Measurements from ENCODE around the gene GALM. TPM values are rescaled to one million over a fixed set of nuclear protein-coding genes. Genes with fewer than 3 reads are reported as not detected.

Gene GALM
- total RNA-seq, 6 experiments from 2014 or later: 26.2 to 47.9 (median 36.7) TPM

DNA sequence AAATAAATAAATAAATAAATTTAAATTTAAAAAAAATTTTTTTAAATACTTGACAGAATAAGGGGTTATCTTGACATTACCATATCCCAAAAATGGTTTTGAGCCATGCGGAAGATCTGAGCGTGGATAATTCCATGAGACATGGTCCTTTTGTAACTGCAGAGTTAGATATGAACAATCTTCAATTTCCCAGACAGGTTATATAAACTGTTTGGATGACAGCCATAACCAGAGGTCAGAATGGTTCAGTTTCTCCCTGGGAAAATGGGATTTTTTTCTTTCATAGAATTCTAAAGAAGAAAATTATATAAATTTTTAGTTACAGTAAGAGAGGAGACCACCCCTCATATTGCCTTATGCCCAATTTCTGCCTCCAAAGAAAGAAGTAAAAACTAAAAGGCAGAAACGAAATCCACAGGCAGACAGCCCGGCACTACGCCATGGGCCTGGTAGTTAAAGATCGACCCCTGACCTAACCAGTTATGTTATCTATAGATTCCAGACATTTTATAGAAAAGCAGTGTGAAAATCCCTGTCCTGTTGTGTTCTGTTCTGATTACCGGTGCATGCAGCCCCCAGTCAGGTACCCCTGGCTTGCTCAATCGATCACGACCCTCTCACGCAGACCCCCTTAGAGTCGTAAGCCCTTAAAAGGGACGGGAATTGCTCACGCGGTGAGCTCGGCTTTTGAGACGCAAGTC is 3.0 kb downstream of the GALM start:
- TF ChIP-seq CTCF (IDR thresholded peaks at IDR 0.05): no peak
- TF ChIP-seq POLR2A (IDR thresholded peaks at IDR 0.05): no peak
- no peaks in the 10 kb centered on the region for H3K36me3 ChIP-seq
- intact Hi-C loops (cut with DNase I): loop anchor here in 1 of 2 donors (10.0 kb wide), 1 partner anchor 54 kb away; no protein-coding TSS in a partner anchor
- H3K27me3 ChIP-seq: no peaks in the 10 kb centered on the region
- peaks cover 0 to 45% (median 13%) of the 10 kb centered on the region in 4 donors for H3K4me1 ChIP-seq
- H3K27ac ChIP-seq: peak overlapping the region in 2 of 3 donors; percentile 92 to 95
- ATAC-seq (no peak), DNase-seq (no peak)
- H3K4me3 ChIP-seq: peak overlapping the region in 1 of 3 donors; percentile 85
- no peaks in the 10 kb centered on the region for H3K9me3 ChIP-seq
- 52% methylated on average over 13 of the region's 16 CpGs for WGBS (ENCODE audit: insufficient coverage, low coverage, low lambda C conversion rate, missing lambda C conversion rate)

DNA sequence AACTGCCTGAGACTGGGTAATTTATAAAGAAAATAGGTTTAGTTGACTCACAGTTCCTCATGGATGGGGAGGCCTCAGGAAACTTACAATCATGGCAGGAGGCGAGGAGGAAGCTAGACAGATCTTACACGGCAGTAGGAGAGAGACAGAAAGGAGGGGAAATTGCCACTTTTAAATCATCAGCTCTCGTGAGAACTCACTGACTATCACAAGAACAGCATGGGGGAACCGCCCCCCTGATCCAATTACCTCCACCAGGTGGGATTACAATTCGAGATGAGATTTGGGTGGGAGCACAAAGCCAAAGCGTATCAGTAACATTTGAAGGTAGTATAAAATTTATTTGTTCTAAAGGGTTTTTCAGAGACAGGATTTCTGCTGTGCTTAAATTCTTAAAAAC is 5.4 kb downstream of the GALM start:
- DNase-seq (no peak), ATAC-seq (no peak)
- Histone ChIP-seq H3K4me1 (peaks cover 0 to 45% (median 13%) of the 10 kb centered on the region in 4 donors), H3K9me3 (no peaks in the 10 kb centered on the region), H3K27me3 (no peaks in the 10 kb centered on the region), H3K36me3 (peaks cover 0 to 7% (median 5%) of the 10 kb centered on the region in 4 donors), H3K4me3 (no peak overlapping the region), H3K27ac (peak overlapping the region in 2 of 3 donors; percentile 24 to 53)
- WGBS (ENCODE audit: insufficient coverage, low coverage, low lambda C conversion rate, missing lambda C conversion rate): 64% methylated on average over 6 of the region's 6 CpGs
- TF ChIP-seq POLR2A (IDR thresholded peaks at IDR 0.05): no peak
- no peak for TF ChIP-seq CTCF (IDR thresholded peaks at IDR 0.05)
- intact Hi-C loops (cut with DNase I): no loop called here

DNA sequence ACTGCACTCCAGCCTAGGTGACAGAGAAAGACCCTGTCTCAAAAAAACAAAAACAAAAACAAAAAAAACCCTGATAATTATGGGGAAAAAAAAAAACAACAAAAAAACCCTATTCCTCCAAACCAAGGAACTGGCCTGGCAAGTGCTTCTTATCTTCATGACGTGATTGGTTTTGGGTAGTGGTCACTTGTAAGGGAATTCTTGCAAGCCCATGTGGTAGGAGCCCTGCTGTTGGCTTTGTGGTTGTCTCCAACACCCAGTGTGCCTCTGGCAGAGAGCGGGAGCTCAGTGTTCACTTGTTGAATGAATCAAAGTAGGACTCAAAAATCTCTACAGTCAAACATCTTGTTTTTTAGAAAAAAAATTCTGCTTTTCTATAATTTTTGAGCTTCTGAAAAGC is 6.0 kb downstream of the GALM start:
- Histone ChIP-seq H3K9me3 (no peaks in the 10 kb centered on the region), H3K27me3 (no peaks in the 10 kb centered on the region), H3K36me3 (peaks cover 0 to 12% (median 9%) of the 10 kb centered on the region in 4 donors), H3K27ac (peak overlapping the region in 1 of 3 donors; percentile 53), H3K4me3 (no peak overlapping the region), H3K4me1 (peaks cover 0 to 48% (median 14%) of the 10 kb centered on the region in 4 donors)
- intact Hi-C loops (cut with DNase I): no loop called here
- no peak for TF ChIP-seq POLR2A (IDR thresholded peaks at IDR 0.05)
- DNase-seq (no peak), ATAC-seq (no peak)
- WGBS (ENCODE audit: insufficient coverage, low coverage, low lambda C conversion rate, missing lambda C conversion rate): 71% methylated on average over 2 of the region's 2 CpGs

DNA sequence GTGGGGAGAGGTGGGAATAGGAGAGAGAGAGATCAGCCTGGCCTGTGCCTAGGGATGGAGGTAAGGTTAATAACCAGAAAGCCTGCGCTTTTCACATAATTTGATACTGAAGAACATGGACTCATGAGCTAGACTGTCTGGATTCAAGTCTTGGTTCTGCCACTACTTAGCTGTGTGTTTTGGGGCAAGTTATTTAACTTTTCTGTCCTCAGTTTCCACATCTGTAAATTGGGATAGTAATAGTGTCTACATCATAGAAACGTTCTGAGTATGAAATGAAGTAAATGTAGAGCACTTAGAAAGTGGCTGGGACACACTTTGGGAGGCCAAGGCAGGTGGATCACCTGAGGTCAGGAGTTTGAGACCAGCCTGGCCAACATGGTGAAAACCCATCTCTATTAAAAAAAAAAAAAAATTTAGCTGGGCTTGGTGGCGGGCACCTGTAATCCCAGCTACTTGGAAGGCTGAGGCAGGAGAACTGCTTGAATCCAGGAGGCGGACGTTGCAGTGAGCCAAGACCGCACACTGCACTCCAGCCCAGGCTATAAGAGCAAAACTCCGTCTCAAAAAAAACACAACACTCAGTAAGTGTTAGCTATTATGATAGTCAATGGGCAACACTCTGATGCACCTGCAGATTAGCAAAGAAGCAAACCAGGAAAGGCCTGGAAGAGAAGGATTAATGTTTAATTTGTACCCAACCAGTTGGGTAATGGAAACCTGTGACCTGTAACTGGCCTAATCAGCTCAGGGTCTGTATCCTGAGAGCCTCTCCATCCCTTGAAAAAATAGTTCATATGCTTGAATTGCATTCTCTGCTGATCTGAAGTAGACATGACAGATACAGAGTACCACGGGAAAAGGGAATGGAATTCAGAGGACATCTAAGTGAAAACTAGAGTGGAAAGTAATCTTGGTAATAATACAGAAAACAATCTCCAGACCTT is 6.8 kb downstream of the GALM start:
- Histone ChIP-seq H3K4me3 (no peak overlapping the region), H3K4me1 (peaks cover 0 to 54% (median 17%) of the 10 kb centered on the region in 4 donors), H3K9me3 (no peaks in the 10 kb centered on the region), H3K27ac (peak overlapping the region in 1 of 3 donors; percentile 53), H3K27me3 (no peaks in the 10 kb centered on the region), H3K36me3 (peaks cover 0 to 17% (median 10%) of the 10 kb centered on the region in 4 donors)
- TF ChIP-seq CTCF (IDR thresholded peaks at IDR 0.05) (no peak), POLR2A (IDR thresholded peaks at IDR 0.05) (no peak)
- WGBS (ENCODE audit: insufficient coverage, low coverage, low lambda C conversion rate, missing lambda C conversion rate): 64% methylated on average over 3 of the region's 8 CpGs
- ATAC-seq (peak; percentile 50 to 70 (median 56)), DNase-seq (no peak)
- intact Hi-C loops (cut with DNase I): no loop called here

Data from right lobe of liver (tissue), 6 donors.